ENCODE measurements around the gene PIK3R1.
"Not testable (repeated sequence)": the region's sequence is repeated elsewhere in the genome, so short reads cannot be mapped to it uniquely, and the experiment has no call there.

PIK3R1 gene

DNA sequence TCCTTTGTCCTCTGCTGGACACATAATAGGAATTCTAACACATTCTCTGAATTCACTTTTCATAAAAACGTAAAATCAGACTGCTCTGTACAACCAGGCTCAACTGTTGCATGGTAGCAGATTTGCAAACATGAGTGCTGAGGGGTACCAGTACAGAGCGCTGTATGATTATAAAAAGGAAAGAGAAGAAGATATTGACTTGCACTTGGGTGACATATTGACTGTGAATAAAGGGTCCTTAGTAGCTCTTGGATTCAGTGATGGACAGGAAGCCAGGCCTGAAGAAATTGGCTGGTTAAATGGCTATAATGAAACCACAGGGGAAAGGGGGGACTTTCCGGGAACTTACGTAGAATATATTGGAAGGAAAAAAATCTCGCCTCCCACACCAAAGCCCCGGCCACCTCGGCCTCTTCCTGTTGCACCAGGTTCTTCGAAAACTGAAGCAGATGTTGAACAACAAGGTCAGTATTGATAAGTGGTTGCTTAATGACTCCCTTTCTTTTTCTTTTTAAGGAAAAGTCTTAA is 11.1 kb downstream of the PIK3R1 start:
- no peak for DNase-seq (ENCODE audit: low read depth, low spot score)

DNA sequence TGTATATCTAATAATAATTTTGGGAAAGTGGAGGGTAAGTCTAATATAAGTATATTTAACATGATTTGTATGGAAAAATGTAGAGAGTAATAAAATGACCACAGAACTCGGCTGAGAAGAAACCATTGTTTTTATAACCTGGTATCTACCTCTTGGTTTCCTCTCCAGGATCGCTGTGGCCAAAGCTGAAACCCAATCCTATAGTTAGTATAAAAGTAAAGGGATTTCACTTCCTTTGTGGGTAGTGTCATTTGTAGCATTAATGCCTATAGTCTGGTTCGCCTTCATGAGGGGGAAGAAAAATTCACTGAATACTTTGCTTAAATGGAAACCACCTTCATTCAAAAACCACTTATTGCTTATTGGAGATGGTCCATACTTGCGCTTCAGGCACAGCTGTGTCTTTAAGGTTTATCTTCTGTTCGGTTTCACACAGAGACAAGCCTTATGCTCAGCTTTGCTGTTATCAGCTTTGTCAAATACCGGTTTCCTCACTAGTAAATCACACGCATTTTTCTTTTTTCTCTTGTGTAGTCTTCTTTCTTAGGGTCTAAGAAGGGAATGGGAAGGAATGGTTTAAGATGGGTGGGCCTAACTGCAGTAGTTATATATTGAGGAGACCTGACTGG is 12.1 kb downstream of the PIK3R1 start:
- no peak for DNase-seq (ENCODE audit: low read depth, low spot score)

DNA sequence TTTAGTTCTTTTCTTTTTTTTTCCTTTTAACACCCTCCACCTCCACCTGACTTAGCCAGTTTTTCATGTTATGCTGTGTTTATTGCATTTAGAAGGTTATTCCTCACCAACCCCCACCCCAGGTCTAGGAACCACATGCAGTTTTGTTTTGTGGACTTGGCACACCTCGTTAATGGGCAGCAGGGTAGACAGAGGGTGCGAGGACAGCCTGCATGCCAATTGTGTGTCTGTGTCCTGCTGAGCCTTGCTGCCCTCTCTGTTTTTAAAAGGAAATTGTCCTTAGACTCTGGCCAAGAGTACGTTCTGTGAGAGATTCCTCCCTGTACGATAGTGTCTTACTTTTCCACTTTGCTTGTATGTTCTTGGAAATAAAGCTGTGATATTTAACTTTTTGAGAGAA is 13.9 kb downstream of the PIK3R1 start:
- DNase-seq (ENCODE audit: low read depth, low spot score): no peak

GRCh38 chr5:68230285-68230684 is 14.7 kb downstream of the PIK3R1 start:
- no peak for DNase-seq (ENCODE audit: low read depth, low spot score)

DNA sequence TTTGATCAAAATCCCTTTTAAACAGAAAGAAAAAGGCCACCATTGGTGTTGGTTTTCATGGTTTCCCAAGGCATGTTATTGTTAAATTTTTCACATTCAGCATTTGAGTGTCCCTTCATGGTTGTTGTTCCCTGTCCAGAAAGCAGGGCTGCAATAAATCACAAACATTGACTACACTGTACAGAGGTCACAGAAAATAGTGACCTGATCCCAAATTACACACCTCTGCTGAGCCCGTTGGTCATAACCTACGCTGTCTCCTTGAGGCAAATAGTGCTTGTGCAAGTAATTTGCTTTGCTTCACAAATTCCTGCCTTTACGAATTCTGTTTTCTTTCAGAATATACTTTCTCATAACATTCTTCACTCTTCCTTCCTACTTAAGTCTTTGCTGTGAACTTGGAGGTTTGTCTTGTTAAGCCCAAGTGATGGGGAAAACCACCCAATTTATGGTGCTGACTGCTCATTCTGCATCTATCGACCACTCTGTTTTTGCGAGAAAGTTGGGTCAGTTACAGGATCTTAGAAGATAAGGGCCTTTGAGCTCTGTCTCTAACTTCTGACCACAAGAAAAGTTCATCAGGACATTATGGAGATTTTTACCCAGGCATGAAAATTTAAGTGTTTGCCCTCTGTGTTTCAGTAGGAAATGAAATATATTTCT is 16.0 kb downstream of the PIK3R1 start:
- no peak for DNase-seq (ENCODE audit: low read depth, low spot score)

DNA sequence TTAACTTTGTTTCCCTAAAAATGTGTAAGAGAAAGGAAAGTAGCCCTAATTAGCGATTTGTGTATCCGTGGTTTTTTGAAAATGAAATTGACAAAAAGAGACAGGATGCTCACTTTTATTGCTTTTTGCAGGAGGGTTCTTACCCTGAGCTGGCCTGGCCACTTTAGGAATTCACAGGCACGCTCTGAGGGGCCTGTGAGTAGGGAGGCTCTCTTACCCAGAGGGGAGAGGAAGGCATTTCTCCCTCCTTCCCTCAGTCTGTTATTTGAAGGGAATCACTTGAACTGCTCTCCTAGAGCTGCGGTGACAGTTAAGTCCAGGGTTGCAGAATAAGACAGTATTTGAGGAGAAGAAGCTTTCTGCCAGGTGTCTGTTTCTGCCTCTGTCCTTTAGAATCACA is 16.7 kb downstream of the PIK3R1 start:
- no peak for DNase-seq (ENCODE audit: low read depth, low spot score)

DNA sequence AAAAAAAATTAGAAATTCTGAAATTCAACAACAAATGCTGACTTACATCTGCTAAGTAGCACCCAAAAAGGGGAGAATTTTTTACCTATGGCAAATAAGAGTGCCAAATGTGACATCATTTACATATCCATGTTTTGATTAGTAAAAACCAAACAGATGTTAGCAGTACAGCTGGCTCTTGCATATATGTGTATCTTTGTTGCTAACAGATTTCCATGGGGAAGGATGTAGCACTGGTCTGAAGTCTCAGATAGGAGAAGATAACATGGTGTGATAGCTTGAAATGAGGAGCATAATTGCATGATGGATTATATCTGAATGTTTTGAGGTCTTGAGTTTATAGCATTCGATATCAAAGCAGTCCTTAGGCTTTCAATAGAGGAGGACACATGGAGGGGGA is 17.5 kb downstream of the PIK3R1 start:
- DNase-seq (ENCODE audit: low read depth, low spot score): no peak

GRCh38 chr5:68235229-68235628 is 19.7 kb downstream of the PIK3R1 start:
- not testable (repeated sequence) for DNase-seq (ENCODE audit: low read depth, low spot score)

DNA sequence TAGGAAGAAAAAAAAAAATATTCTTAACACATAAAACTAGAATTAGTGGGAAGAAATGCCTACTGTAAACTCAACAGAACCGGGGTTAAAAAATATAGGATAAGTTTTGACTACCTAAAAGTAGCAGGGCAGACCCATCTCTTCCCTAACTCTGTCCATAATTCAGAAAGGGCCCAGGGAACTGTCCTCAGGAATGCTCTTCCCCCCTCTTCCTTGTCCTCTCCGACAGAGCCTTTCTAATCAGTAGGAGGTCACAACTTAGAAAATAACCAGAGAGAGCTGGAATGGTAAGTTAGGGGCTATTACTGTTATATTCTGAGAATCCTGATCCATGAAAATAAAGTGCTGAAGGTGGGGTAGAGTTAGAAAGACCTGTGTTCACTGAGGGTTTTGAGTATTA is 22.2 kb downstream of the PIK3R1 start:
- DNase-seq (ENCODE audit: low read depth, low spot score): no peak

DNA sequence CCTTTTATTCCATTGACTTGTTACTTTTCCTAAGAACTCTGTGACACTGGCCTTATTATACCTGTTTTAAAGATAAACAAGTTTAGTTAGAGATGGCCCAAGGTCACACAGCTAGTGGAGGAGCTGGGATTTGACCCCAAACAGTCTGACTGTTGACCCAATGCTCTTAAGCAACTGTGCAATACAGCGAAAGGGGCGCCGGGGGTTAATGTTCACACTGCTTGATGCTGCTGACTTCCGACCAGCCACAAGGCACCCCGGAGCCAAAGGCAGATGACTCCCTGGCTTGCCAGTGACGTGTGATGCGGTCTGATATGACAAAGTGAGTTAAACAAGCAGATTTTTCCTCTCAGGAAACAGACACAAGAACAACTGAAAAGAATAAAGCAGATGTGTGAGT is 23.9 kb downstream of the PIK3R1 start:
- DNase-seq (ENCODE audit: low read depth, low spot score): no peak

DNA sequence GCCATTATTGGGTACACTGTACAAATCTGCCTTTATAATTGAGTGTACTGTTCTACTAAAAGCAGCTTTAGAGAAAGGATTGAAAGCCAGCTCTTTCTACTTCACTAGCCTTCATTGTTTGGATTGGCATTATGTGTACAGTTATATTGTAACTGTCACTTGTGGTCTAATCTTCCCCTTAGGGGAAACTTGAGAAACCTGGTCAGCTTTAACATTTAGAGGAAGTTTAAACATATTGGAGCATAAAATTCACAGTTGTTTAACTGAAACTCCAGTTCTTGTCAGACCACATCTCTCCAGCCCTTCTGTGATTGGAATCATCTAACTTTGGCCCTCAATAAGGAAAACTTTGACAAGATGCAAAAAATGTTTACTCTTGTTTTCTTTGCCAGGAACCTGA is 24.6 kb downstream of the PIK3R1 start:
- no peak for DNase-seq (ENCODE audit: low read depth, low spot score)

DNA sequence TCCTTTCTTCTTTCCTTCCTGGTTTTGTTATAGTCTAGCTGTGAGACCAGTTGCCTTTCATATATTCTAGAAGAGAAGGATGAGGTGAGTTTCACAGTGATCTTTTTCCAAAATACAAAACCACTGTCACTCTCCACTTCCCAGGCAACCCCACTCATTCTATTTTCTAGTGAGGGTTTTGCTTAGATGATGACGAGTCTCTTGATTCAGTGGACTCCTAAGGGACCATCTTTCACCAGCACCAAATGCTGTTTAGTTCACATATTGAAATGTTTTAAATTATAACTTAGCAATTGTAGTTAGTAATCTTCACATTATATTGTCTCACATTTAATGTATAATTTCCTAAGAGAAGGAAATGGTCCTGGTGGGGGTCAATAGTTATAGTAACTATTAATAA is 25.2 kb downstream of the PIK3R1 start:
- DNase-seq (ENCODE audit: low read depth, low spot score): no peak

DNA sequence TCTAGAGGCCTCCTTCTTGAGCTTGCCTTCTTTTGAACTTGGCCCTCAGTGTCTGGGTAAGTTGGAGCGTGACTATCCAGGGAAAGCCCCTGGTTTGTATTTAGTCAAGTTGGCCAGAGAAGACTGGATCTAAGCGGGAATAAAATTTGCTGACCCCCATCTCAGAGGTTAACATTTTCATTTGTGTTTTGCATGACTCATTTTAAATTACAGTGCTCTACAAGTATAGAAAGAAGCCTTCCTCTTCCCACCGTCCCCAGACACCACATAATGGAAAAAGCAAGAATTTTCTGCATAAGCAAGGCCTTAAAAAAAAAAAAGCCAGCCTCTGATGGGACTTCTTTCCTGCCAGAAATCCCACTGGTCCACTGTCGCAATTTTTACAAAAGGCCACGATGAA is 27.2 kb downstream of the PIK3R1 start:
- no peak for DNase-seq (ENCODE audit: low read depth, low spot score)

DNA sequence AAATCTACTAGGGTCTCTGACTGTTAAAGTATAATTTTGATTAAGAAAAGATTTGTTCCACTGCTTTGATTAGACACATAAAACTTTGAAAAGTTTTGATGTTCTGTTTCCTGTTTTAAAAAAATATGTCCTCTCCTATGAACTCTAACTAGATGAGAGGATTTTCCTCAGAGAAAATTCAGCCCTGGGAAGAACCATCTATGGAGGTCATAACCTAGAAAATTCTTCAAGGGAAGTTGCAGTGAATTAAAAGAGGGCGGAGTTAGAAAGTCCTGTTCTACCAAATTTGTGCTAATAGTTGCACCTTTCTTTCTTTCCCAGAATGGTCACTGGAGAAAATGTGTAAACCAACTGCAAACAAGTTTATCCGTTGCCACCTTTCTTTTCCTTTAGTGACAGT is 27.7 kb downstream of the PIK3R1 start:
- DNase-seq (ENCODE audit: low read depth, low spot score): no peak

- DNase-seq (ENCODE audit: low read depth, low spot score): no peak
Observed at GRCh38 chr5:68243681-68244080, 28.1 kb downstream of the PIK3R1 start.

DNA sequence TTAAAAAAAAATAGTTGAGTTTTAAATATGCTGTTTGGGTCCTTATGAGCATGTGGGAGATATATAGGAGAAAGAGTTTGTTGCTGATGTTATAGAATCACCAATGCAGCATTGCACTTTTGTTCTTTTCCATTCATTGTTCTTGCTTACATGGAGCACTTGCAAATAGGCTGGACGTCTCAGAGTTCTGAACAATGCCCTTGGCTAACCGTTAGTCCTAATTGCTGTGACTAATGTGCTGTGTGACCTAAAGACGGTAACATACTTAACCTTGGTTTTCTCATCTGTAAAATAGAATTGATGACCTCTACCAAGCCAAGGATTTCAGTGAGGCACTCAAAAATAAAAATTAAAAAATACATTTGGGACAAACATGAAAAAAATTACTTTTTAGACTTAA is 29.8 kb downstream of the PIK3R1 start:
- no peak for DNase-seq (ENCODE audit: low read depth, low spot score)

- no peak for DNase-seq (ENCODE audit: low read depth, low spot score)
Observed at GRCh38 chr5:68246802-68247201, 31.2 kb downstream of the PIK3R1 start.

- no peak for DNase-seq (ENCODE audit: low read depth, low spot score)
Observed at GRCh38 chr5:68247627-68248026, 32.1 kb downstream of the PIK3R1 start.

GRCh38 chr5:68248896-68249295 is 33.3 kb downstream of the PIK3R1 start:
- no peak for DNase-seq (ENCODE audit: low read depth, low spot score)

DNA sequence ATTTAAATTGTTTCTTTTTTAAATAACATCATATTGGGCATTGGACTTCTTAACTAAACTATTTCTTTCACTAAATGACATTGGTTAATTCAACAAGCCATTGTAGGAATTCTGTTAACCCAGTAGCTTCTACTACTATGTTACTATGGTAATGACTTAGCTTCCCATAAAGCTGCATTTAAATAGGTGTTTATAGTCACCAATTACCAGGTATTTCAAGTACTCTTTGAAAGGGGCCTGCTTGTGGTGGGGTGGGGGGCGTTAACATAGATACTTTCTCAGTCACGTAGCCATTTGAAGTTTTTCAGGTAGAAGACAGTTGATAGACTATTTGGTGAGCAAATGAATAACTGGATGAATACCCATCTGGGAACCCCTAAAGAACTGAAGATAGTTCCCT is 34.0 kb downstream of the PIK3R1 start:
- no peak for DNase-seq (ENCODE audit: low read depth, low spot score)

DNA sequence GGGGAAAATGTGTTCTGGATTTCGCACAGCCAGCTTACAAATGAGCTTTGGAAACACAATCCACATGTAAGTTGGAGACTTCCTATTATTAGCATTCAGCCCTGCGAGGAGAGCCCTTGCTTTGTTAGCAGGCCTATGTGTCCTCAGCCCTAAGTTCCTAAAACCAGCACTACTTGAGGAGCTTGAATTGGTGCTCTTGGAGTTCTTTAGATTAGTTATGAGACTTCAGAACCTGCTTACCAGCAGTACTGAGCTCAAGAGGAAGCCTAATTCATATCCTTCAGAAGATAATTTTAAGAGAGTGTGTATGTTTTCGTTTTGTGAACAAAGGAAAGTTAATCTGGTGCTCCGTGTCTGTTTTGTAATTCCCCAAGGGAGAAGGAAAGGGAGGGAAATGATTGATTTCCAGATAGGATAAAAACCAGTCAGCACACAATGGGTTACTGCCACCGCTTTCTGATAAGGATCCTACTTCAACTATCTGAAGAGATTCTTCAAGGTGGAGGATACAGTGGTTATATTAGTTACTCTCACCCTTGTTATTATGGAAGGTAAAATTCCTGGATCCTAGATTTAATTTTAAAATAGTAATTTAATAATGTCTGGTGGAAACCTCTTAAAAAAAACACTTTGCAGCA is 35.2 kb downstream of the PIK3R1 start:
- DNase-seq (ENCODE audit: low read depth, low spot score): no peak

DNA sequence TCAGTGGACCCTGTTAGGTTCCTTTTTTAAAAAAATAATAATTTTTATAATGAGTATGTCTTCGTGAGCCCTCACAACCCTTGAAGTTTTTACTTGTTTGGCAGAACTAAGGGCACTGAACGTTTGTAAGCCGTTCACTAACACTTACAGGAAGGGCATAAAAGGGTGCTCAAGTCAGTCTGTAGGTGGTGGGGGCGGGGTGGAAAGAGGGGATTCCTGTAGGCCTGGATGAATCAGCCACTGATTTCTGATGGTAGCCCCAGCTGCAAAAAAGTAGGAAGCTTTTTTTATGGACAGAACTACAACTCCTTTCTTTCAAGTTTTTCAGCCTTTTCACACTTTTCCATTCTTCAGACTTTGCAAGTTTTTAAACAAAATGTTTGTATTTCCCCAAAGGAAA is 35.8 kb downstream of the PIK3R1 start:
- DNase-seq (ENCODE audit: low read depth, low spot score): no peak

Measured in smooth muscle cell of the brain vasculature (primary cell).